Stimulated activated CD4-positive, alpha-beta T cell treated with anti-CD3 and anti-CD28 coated beads, Interleukin-12 subunit alpha, Interleukin-12 subunit beta, amount 100 ng/mL, for 4 hours (primary cell): ENCODE measurements around the gene GPR22.
A peak's percentile ranks its signal among the peaks of the same experiment; 100 is the strongest.

Source experiments
- DNase-seq: peaks from one replicate; pipeline ENCODE4 v3.0.0-alpha.2; 2020

GPR22 gene

DNA sequence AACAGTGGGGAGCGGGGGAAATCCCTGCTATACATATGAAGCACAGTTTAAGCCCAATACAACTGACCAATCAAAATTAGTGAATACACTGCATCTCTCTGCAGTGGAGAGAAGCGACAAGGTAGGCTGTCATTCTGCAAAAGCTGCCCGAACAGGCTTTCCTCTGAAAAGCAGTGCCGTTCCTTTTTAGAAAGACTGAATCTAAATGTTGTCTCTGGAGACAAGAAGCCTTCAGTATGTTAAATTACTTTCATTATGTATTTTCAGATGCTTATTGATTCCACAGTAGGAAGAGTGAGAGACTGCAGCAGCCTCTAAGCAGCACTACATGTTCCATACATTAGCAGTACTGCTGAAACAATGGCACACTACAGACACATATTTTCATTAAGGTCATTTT, at the start of gene GPR22:
TSS of gene GPR22 (plus strand) at position 129 of the 400 bp plus-strand sequence. CDS start 4,004 bp downstream, outside the sequence.
- DNase-seq = no peak

DNA sequence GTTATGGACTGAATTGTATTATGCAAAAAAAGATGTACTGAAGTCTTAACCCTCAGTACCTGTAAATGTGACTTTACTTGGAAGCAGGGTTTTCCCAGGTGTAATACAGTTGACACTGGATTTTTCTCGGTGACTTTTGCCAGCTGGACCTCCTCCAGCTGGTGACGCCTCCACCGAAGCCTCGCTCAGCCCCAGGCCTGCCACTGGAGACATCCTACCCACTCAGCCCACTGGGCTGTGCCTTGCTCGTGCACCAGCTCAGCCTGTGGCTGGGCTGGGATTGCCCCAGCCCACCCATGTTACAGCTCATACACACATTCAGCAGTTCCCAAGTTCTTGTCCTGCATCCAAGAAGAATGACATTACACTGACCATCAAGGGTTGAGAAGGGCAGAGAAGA, 42.4 kb upstream of the GPR22 start:
- no peak for DNase-seq

GRCh38 chr7:107428642-107429041, 41.2 kb upstream of the GPR22 start:
- DNase-seq = no peak

- no peak for DNase-seq
Observed at GRCh38 chr7:107430057-107430456, 39.8 kb upstream of the GPR22 start.

GRCh38 chr7:107432261-107432660, 37.6 kb upstream of the GPR22 start:
- DNase-seq = no peak

DNA sequence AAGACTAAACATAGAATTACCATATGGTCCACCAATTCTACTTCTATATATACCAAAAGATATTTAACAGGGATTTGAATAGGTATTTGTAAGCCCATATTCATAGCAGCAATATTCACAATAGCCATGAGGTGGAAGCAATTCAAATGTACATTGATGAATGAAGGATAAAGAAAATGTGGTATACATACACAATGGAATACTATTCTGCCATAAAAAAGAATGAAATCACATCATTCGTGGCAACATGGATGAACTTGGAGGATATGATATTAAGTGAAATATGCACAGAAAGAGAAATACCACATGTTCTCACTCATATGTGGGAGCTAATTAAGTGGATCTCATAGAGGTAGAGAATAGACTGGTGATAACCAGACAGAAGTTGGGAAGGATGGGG, 34.1 kb upstream of the GPR22 start:
- no peak for DNase-seq

GRCh38 chr7:107439025-107439424, 30.8 kb upstream of the GPR22 start:
- DNase-seq = no peak

GRCh38 chr7:107441581-107442422, 28.1 kb upstream of the GPR22 start:
- no peak for DNase-seq

DNA sequence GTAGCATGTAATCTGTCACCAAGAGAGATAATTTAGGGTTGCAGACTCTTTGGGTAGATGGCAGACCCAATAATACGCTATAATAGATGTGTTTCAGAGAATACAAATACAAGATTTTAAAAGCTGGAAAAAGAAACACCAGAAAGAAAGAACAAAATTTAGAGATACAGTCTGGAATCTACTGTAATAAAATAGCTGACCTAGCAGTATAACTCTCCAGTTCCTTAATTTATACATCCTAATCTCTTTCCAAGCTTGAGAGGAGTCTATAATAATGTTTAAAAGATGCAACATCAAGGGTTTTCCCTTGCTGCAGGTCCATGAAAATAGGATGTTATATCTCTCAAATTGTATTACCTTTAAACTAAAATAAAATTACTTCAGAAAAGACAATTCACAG, 27.2 kb upstream of the GPR22 start:
- DNase-seq = no peak

DNA sequence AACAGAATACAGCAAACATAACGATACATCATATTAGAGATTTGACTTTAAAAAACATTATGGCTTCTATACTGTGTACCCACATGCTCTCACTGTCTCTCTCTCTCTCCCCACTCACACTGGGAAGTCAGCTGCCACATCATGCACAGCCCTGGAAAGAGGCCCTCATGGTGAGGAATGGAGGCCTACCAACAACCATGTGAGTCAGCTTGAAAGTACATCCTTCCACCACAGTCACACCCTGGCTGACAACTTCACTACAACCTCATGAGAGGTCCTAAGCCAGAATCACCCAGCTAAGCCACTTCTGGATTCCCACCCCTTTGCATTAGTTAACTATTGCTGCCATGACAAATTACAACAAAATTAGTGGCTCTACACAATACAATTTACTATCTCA, 23.3 kb upstream of the GPR22 start:
- DNase-seq = no peak

- DNase-seq = no peak
Observed at GRCh38 chr7:107446988-107447387, 22.9 kb upstream of the GPR22 start.

DNA sequence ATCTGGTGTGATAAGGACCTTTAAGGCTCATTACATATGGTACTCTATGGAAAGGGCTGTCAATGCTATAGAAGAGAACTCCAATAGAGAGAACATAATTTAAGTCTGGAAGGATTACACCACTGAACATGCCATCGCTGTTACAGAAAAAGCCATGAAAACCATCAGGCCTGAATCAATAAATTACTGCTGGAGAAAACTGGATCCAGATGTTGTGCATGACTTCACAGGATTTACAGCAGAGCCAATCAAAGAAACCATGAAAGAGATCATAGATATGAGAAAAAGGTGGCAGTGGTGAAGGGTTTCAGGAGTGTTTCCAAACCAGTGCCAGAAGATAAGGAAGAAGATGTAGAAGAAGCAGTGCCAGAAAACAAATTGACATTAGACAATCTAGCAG, 18.9 kb upstream of the GPR22 start:
- DNase-seq = no peak

DNA sequence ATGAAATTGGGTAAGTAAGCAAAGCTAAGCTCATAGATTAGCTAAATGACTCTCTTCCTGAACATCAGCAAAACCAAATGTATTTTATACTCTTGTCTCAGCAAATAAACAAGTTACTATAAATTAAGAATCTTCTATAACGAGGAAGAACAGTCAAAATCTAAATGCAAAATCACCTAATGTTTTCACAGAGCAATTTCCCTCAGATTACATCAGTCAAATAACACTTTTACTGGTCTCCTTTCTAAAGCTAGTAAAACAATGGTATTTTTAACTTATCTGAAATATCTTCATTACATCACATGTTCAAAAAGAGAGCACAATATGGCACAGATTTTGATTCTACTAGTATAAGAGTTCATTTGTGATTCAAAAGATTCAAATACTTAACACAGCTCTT, 16.5 kb upstream of the GPR22 start:
- no peak for DNase-seq

GRCh38 chr7:107461938-107462533, 7.8 kb upstream of the GPR22 start:
- DNase-seq = no peak

GRCh38 chr7:107463139-107464078, 6.4 kb upstream of the GPR22 start:
- peak; percentile 25 for DNase-seq

GRCh38 chr7:107464666-107465226, 5.1 kb upstream of the GPR22 start:
- no peak for DNase-seq

DNA sequence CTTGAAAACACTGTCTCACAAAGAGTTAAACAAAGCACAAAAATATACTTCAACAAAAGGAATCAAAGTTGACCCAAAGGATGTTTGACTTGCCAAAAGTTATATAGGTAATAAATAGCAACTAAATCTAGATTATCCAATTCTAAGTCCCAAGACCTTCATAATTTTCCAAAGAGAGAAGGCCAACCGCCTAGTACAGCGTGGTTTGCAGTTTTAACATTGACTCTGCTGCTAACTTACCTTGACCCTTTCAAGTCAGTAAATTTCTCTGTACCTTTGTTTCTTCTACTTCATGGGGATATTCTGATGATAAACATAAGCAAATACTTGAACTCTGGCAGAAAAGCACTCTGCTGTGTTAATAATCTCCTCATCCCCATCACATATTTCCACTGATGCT, 1.9 kb upstream of the GPR22 start:
- no peak for DNase-seq

- DNase-seq = no peak
Observed at GRCh38 chr7:107468824-107469223, 1.0 kb upstream of the GPR22 start.

GRCh38 chr7:107471292-107472070, 1.6 kb downstream of the GPR22 start:
- DNase-seq = no peak

DNA sequence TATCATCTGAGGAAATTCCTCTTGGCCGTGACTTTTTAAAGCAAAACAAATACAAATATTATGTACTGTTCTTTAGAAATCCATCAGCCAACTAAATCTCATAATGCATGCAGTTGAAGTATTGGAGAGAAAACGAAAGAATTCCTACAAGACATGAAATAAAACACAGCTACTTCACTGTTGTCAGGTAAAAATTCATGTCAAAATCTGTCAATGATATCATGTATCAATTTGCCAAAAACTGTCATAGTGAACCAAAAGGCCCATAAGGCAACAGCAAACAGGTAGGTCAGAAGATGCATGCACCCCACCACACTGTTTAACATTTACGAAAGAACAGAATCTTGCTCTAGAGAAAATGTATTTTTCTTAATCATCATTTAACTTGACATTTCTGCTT, 2.3 kb downstream of the GPR22 start:
- DNase-seq = no peak

DNA sequence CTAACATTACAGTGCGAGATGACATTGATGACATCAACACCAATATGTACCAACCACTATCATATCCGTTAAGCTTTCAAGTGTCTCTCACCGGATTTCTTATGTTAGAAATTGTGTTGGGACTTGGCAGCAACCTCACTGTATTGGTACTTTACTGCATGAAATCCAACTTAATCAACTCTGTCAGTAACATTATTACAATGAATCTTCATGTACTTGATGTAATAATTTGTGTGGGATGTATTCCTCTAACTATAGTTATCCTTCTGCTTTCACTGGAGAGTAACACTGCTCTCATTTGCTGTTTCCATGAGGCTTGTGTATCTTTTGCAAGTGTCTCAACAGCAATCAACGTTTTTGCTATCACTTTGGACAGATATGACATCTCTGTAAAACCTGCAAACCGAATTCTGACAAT, 4.3 kb downstream of the GPR22 start:
- DNase-seq = no peak

- no peak for DNase-seq
Observed at GRCh38 chr7:107479303-107479702, 9.4 kb downstream of the GPR22 start.
